Right ventricle myocardium inferior (tissue), 1 donor: ENCODE data around the gene PPIL6. TPM values are rescaled to one million over a fixed set of nuclear protein-coding genes. Genes with fewer than 3 reads are reported as not detected.
A peak's percentile ranks its signal among the peaks of the same experiment; 100 is the strongest.

ENCODE experiments used
- ATAC-seq: fragments of 200-7000 bp; cut with Tn5 transposase; one replicate; pipeline ENCODE4 v1.9.1; 2020; ENCODE audit warnings: mild to moderate bottlenecking, moderate library complexity
- DNase-seq: peaks from one replicate; pipeline ENCODE4 v3.0.0; 2021; ENCODE audit errors: missing footprints
- intact Hi-C: fragments of 100-400 bp; cut with DNase I; formaldehyde crosslinking; loops from one replicate; pipeline ENCODE4 v1.11.0; 2022
- total RNA-seq: library from RNA; stranded (reverse); fragmentation: NEBNext Ultra II Directional; extraction: Animal tissue kit (Norgen Biotek cat#: 25700); gene quantifications from one replicate; pipeline ENCODE4 v1.2.1, GENCODE V29; 2021
- donor health status: DM: no; HTN: yes; CAD: no; lungs with severe emphysema.

The PPIL6 gene
- total RNA-seq, 1 donor from 2014 or later: 4.5 TPM

DNA sequence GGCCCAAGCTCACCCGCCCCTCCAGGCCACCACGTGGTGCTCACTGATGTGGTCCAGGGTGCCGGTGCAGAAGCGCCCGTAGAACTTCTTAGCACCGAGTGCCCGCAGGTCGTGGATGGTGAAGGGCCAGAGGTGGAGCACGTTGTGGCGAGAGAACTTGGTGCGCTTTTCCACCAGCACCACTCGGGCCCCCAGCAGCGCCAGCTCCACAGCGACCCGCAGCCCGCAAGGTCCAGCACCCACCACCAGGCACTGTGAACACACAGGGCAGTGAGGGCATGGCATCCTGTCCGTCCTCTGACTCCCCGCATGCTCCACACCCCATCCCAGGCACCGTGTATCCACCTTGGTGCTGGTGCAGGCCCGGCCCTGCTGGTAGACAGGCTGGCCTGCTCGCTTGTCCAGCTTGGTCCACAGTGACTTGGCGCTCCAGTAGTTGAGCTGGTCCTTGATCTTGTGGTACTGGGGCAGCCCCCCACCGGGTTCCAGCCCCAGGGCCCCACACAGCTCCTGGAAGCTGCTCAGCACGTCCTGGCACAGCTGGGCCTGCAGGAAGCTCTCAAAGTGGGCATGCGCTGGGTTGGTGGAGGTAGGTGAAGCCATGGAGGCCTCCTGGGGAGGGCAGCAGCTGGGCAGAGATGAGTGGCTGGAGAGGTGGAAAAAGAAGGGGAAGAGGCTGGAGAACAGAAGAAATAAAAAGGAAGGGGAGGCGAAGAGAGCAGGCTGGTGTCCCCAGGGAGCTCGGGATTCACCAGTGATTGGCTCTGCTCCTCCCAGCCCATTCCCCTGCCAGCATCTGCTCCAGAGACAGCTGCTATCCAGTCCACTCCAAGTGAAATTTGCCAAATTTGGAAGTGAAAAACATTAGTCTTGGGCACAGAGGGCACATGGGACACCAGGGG is 13.4 kb upstream of the PPIL6 start:
- intact Hi-C loops: loop anchor here (2.0 kb wide), 1 partner anchor 13 kb away; the partner anchor contains the start of genes PPIL6 and SMPD2
- DNase-seq (no peak), ATAC-seq (no peak)

DNA sequence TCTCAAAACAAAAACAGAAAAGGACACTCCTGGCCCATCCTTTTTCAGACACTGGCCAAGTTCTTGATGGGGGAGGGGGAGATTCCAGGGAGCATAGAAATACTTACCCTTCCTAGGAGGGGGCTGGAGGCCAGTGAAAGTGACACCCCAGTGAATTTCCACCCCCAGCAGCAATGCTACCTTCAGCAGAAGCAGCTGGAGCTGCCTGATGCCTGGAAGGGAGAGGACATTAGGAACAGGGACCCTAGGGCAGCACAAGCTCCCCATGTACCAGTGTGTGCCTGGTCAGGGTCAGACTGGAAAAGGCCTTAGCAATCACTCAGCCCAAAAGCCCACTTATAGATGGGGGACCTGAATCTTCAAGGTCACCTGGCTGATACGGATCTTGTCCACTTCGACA is 12.7 kb upstream of the PPIL6 start:
- ATAC-seq: no peak
- intact Hi-C loops: no loop called here
- no peak for DNase-seq

DNA sequence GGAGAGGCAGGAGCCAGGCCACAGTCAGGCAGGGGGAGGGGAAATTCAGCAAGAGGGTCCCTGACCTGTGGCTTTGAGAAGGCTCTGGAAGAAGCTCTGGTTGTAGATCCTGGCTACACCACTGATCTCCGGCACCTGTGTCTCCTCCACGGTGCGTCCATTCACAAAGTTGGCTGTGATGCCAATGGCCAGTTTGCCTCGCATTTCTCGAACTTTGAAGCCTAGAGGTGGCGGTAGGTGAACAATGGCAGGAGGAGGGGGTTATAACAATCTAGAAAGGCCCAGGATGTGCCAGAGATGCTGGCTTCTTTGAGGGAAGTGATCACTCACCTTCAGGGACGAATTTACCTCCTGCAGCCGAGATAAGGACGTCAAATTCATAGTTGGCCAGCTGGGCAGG is 11.8 kb upstream of the PPIL6 start:
- intact Hi-C loops: no loop called here
- no peak for ATAC-seq
- no peak for DNase-seq

DNA sequence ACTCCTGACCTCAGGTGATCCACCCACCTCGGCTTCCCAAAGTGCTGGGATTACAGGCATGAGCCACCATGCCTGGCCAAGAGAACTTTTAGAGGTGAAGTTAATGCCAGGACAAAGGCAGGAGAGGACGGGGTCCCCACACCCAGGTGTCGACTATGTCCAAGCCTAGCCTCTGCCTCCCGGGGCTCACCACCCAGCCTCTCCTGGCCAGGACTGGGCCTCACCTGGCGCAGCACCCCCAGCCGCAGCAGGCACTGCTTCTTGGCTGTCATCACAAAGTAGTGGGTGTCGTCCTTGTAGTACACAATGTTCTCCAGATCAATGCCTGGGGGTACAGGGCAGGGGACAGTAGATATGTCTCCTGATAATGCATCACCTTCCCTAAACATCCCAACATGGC is 10.9 kb upstream of the PPIL6 start:
- ATAC-seq: no peak
- intact Hi-C loops: no loop called here

DNA sequence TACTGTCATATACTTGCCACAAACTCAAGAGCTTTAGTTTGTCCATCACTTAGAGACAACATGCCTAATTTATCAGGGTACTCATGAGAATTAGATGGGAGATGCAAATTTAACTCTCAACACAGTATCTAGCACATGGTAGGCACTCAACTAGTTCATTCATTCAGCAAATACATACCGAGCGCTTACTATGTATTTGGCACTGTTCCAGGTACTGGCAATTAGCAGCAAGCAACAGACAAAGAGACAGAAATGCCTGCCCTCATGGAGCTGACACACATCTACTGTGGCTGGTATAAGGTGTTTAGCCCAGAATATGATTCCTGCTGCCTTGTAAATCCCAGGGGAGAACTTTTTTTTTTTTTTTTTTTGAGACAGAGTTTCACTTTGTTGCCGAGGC is 10.4 kb upstream of the PPIL6 start:
- no peak for ATAC-seq
- DNase-seq: no peak
- intact Hi-C loops: no loop called here

More for the DNA sequence above, 10.9 kb upstream of the PPIL6 start:
- DNase-seq: no peak

DNA sequence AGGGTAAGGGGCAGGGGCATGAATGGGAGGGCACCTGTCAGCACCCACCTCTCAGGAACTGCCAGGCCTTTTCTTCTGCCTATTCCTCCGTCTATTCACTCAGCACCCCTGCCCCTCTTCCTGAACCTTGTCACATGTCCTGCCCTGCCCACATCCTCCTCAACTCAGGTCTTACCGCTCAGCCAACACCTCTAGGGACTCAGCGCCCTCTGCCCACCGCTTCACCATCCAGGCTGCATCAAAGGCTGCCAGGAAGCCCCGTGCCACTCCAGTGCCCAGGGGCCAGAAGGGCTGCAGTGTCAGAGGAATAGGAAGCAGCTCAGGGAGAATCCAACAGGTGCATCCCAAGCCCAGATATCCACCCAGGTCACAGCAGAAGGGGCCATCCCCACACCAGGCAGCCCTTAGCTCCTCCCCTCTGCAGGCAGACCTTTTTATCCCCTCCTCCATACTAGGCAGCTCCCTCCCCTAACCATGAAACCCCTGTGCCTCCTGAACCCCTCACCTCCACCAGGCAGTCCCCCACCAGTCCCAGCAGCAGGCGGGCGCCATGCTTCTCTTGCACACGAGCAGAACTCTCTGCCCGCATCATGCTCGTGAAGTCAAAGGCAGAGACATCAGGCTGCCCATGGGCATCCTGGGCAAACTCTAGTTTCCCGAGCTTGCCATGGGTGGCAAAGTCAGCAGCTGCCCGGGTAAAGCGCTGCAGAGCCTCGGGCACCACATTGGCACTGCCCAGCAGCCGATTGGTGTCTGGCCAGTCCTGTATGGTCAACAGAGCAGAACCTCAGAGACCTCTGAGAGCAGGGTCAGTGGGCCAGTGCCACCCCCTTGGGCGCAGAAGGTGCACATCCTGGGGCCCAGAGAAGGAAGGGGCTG is 9.6 kb upstream of the PPIL6 start:
- intact Hi-C loops: no loop called here
- no peak for ATAC-seq
- no peak for DNase-seq

DNA sequence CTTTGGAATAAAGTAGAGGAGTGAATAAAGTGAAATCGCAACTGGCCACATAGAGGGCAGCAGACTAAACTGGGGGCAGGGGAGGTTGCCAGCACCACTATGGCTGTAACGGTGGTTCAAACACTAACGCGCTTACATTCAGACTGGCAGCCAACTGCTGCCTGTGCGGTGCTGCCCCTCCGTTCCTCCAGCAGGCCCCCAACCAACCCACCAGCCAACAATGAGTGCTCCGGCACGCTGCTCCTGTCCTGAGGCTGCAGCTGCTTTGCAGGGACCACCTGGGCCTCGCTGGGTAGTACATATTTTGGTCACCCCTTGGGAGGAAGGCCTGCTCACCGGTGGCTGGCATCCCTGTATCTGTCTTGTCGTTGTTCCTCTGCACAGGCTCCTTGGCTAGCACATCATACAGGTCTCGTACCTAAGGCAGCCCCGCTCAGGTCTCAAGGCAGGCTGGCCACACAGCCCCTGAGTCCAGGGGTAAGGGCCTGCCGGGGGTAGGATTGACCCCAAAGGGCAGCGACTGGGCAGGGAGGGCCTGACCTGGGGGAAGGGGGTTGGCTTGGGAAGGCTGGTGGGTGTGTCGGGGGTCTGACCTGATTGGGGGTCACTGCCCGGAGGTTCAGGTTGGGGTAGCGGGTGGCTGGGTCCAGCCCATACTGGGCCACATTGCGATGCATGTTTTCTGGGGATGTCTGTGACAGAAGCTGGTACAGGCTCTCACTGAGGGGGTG is 8.8 kb upstream of the PPIL6 start:
- DNase-seq (no peak), ATAC-seq (no peak)
- intact Hi-C loops: no loop called here

DNA sequence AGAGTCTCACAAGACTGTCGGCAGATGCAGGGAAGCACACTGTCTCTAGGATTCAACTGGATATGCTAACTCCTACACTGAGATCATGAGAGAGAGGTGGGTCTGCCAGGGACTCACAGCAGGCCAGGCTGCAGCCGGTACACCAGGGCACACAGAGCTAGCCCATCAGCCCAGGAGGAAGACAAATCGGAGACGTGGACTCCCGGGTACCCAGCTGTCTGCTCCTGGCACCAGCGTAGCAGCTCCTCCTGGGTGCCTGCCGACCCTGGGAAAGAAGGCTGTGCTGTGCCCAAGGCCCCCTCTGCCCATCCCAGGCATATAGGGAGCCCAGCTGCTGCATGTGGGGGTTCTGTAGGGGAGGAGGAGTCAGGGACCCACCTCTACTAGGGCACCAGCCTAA is 8.2 kb upstream of the PPIL6 start:
- DNase-seq: no peak
- intact Hi-C loops: no loop called here
- no peak for ATAC-seq

DNA sequence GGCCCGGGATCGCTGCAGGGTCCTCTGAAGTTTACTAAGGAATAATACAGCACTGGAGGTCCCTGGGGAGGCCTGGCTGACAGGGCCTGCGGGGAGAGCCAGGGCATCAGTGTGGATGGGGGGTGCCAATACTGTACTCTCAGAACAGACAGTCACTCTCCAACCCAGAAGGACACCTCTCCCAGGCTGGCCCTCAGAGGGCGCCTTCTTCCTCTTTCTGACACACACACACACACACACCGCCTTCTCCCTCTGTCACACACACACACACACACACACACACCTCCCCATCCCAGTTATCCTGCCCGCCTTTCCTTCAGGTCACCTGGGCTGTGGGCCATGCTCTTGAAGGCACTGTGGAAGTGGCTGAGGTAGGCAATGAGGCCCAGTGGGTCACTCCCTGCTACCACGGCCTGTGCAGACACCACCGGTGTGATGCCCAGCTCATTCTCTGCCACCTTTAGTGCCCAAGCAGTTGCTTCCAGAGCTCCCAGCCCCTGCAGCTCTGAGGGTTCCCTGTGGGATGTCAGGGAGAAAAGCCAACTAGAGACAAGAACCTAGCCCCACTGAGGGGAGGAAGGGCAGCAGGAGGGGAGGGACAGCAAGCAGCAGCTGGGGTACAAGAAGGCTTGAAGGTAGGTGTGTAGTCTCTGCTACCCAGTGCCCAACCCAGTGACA is 7.6 kb upstream of the PPIL6 start:
- DNase-seq (no peak), ATAC-seq (no peak)
- intact Hi-C loops: no loop called here

DNA sequence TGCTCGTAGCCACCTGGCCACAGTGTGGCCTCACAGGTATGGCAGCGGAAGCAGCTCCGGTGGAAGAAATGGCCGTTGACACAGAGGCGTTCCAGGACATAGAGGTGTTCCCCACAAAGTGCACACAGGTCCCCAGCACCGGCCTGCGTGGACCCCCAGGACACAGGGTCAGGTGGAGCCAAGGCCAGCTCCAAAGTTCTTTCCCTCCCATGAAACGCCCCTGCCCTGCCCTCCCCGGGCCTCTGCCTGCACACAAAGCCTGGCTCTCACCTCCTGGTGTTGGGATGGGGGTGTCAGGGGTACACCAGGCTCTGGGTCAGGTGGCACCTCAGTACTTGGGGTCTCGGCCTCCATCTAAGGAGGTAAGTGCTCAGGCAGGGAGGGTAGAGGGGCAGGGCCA is 6.7 kb upstream of the PPIL6 start:
- no peak for DNase-seq
- ATAC-seq: no peak
- intact Hi-C loops: no loop called here

DNA sequence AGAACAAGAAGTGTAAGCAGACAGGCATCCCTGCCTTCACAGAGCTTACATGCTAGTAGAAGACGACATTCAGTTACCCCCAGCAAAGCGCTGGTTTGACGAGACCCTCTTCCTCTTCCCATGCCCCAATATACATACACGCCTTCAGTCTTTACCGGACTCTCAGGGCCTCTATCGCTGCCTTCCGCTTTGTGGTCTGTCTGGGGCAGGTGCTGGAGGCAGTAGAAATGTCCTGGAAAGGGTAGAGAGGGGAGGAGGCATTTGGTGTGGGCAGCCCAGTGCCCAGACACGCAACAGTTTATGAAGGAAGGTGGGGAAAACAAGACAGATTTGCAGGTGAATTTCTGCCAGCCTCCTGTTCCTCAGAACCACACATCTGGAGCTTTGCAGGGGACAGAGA is 6.1 kb upstream of the PPIL6 start:
- no peak for ATAC-seq
- no peak for DNase-seq
- intact Hi-C loops: no loop called here

DNA sequence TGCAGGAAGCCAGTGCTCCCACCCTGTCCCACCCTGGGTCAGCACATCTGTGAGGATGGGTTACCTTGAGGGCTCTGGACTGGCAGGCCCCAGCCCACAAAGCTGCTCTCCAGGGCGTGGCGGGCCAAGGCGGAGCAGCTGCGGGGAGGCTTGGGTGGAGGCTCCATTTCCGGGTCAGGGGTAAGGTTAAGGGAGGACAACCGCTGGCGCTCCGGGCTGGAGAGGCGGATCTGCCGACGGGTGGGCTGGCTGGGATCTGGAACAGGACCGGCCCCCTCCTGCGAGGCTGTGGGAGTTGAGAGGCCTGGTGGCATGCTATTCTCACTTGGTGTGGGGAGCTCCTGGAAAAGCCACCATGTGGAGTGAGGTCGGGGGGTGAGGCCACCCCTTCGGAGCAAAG is 5.6 kb upstream of the PPIL6 start:
- intact Hi-C loops: no loop called here
- no peak for ATAC-seq
- DNase-seq: no peak

DNA sequence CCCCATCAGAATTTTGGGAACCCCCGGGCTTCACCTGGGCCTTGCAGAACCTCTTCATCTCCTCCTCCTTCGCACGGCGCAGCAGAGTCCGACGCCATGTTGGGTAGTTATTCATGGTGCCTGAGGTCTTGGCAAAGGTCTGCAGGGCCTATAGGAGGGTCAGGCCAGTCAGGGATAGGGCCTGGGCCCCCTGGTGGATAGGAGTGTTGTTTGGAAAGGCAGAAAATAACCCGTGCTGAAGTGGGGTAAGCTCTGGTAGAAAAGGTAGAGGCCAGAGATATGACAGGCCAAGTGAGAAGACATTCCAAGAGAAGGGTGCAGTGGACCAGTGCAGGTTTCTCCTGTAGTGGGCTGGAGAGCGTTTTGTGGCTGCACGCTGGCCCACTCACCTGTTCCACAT is 5.0 kb upstream of the PPIL6 start:
- DNase-seq (no peak), ATAC-seq (no peak)
- intact Hi-C loops: no loop called here

DNA sequence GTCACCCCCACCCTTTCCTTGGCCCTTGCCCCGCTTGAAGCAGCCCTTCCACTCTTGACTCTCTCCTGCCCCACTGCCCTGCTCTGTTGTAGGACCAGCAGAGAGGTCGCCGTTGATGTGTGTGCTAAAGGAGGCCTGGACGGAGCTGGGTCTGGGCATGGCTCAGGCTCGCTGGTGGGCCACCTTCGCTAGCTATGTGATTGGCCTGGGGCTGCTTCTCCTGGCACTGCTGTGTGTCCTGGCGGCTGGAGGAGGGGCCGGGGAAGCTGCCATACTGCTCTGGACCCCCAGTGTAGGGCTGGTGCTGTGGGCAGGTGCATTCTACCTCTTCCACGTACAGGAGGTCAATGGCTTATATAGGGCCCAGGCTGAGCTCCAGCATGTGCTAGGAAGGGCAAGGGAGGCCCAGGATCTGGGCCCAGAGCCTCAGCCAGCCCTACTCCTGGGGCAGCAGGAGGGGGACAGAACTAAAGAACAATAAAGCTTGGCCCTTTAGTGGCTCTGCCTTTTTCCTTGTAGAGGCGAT is 3.1 kb upstream of the PPIL6 start:
- ATAC-seq: no peak
- no peak for DNase-seq
- intact Hi-C loops: loop anchor here (5.0 kb wide), 1 partner anchor 39 kb away; the partner anchor contains the start of gene ZBTB24

DNA sequence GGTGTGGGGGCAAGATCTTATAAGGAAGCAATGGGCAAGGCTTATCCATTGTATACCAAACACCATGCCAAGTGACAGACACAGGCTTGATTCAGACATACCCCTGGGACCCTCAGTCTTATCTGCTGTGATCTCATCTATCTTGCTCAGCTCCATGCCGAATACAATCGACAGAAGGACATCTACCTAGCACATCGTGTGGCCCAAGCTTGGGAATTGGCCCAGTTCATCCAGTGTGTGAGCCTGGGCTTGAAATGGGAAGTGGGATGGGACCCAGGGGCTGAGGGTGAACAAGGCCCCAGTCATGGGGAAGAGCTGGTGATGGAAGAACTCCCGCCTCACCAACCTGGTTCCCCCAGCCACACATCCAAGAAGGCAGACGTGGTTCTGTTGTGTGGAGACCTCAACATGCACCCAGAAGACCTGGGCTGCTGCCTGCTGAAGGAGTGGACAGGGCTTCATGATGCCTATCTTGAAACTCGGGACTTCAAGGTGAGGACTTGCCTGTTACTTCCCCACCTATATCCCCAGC is 2.0 kb upstream of the PPIL6 start:
- ATAC-seq (no peak), DNase-seq (no peak)
- intact Hi-C loops: loop anchor here (5.0 kb wide), 1 partner anchor 40 kb away; the partner anchor contains the start of gene ZBTB24

DNA sequence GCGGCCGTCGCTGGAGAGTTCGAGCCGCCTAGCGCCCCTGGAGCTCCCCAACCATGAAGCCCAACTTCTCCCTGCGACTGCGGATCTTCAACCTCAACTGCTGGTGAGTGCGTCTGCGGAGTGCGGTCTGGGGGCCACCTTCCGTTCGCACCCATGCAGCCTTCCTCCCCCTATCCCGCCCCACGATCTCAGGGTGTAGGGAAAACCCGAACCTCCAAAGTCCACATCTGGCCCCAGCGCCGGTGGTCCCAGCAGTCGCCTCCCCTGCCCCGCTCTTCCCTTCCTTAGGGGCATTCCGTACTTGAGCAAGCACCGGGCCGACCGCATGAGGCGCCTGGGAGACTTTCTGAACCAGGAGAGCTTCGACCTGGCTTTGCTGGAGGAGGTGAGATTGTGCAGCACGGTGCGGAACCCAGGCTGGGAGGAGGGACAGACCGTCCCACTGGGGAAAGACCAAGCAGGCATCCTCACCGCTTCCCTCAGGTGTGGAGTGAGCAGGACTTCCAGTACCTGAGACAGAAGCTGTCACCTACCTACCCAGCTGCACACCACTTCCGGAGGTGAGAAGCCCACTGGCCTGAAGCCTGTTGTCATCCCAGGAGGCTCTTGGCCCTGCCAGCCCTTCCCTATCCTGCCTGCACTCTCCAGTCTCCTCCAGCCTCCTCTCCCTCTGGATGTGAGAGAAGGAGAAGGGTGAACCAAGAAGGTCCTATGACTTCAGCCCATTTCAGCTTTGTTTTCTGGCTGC is 815 bp upstream of the PPIL6 start:
- ATAC-seq (peak; percentile 29), DNase-seq (peak; percentile 70)
- intact Hi-C loops: loop anchor here (2.0 to 5.0 kb wide), 3 partner anchors 14 to 58 kb away; partner anchors contain the start of genes CD164, MICAL1 and ZBTB24

DNA sequence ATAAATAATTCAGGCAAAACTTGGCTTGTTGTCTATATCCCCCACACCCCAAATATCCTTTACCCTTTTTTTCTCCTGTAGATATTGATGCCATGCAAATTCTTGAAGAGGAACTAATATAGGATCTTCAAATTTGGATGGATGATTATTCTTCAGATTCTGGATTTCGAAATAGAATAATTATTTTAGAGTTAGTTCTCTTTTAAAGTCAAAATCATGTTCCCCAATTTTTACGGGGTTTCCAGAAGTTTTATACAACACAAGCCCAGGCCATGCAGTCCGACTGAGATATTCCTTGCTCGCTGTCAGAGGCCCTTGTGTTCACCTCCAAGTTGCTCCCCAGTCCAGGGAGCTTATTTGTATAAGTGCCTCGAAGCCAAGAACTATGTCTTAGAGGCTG is 4.4 kb downstream of the PPIL6 start:
- intact Hi-C loops: no loop called here
- no peak for ATAC-seq

More for the DNA sequence above, 4.4 kb downstream of the PPIL6 start:
- DNase-seq: no peak
